SIG-M5 treated with dmso at 0.1 percent for 504 hours (cell line): ENCODE measurements around the gene CATSPERZ.

Source experiments
- DNase-seq: peaks from one replicate; lab custom pipeline; 2025; ENCODE audit not compliant: unreplicated experiment; lab: John Stamatoyannopoulos, UW

CATSPERZ gene

GRCh38 chr11:64263947-64264317 lies 36.2 kb upstream of the CATSPERZ start:
- DNase-seq: no peak

GRCh38 chr11:64264371-64264852 lies 35.7 kb upstream of the CATSPERZ start:
- no peak for DNase-seq

- DNase-seq: no peak
Observed at GRCh38 chr11:64265176-64266160, 34.7 kb upstream of the CATSPERZ start.

GRCh38 chr11:64266339-64266738 lies 33.8 kb upstream of the CATSPERZ start:
- no peak for DNase-seq

- no peak for DNase-seq
Observed at GRCh38 chr11:64267207-64267945, 32.8 kb upstream of the CATSPERZ start.

- peak; percentile 9 for DNase-seq
Observed at GRCh38 chr11:64268025-64268892, 31.9 kb upstream of the CATSPERZ start.

- peak; percentile 62 for DNase-seq
Observed at GRCh38 chr11:64268893-64269539, 31.1 kb upstream of the CATSPERZ start.

- peak; percentile 99 for DNase-seq
Observed at GRCh38 chr11:64269540-64270220, 30.5 kb upstream of the CATSPERZ start.

- no peak for DNase-seq
Observed at GRCh38 chr11:64275031-64275800, 24.9 kb upstream of the CATSPERZ start.

GRCh38 chr11:64275841-64276240 lies 24.3 kb upstream of the CATSPERZ start:
- DNase-seq: no peak

GRCh38 chr11:64276653-64277431 lies 23.3 kb upstream of the CATSPERZ start:
- no peak for DNase-seq

GRCh38 chr11:64278576-64279190 lies 21.5 kb upstream of the CATSPERZ start:
- no peak for DNase-seq

GRCh38 chr11:64281957-64282770 lies 18.0 kb upstream of the CATSPERZ start:
- no peak for DNase-seq

GRCh38 chr11:64283092-64283491 lies 17.1 kb upstream of the CATSPERZ start:
- DNase-seq: no peak

- DNase-seq: peak; percentile 93
Observed at GRCh38 chr11:64284048-64284961, 15.9 kb upstream of the CATSPERZ start, which contains the start of gene BAD. Gene BAD, minus strand, starts transcription at chr11:64284665. Its CDS starts 297 bp downstream, at chr11:64284368.
